Stromal cell of bone marrow (primary cell): ENCODE measurements around the gene RBPJ.
A peak's percentile ranks its signal among the peaks of the same experiment; 100 is the strongest.

Experiments used
- DNase-seq: peaks from one replicate; pipeline ENCODE4 v3.0.0-alpha.2; 2012; ENCODE audit warnings: low read depth

The RBPJ gene

DNA sequence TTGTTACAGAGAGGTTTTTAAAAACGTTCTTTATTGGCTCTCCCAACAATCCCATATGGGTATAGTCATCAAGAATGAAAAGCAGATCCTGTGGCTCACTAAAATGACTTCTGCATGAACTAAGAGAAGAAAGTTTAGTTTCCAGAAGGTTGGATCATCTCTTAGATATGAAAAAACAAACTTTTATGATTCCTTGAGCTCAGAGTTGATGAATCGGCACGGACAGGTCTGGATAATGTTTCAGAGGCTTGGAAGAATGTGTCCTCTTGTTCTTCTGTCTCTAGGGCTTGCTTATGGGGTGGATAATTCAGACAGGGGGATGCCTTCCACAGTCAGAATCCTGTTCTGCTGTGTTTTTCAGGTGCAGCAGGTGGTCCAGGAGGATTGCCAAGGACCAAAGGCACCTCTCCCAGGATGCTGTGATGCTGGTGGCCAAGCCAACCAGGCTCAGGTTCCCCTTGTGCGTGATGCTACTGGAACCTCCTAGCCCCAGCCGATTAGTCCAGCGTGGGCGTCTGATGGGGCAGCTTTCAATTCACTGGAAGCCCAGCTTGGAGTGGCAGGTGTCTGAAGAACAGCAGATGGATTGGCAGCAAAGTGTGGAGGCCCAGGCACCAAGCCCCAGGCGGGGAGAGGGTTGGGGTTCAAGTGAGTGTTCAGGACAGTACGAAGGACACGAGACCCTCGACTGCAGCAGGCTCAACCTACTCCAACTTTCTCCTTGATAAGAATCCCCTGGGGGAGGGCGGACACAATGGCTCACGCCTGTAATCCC, 139.1 kb downstream of the RBPJ start:
- peak; percentile 69 for DNase-seq

DNA sequence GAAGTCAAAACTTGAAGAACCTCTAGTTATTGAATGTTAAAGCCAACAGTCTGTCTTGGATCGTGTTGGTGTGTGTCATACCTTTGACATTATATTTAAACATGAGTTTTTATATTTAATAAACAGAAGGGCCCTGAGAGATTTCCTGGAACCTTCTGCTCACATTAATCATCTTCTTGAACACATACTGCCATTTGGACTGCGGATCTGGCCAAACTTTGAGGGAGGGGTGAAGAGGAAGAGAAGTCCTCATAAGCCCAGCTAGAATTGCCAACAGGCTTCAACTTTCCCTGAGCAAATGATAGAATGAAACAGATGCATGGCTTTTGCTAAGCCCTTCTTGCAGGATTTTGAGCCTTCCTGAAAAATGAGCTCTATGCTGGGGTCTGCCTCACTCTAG, 142.1 kb downstream of the RBPJ start:
- DNase-seq, result peak; percentile 48

GRCh38 chr4:26463386-26463785, 142.6 kb downstream of the RBPJ start:
- no peak for DNase-seq

GRCh38 chr4:26464420-26465095, 143.7 kb downstream of the RBPJ start:
- DNase-seq, result no peak

DNA sequence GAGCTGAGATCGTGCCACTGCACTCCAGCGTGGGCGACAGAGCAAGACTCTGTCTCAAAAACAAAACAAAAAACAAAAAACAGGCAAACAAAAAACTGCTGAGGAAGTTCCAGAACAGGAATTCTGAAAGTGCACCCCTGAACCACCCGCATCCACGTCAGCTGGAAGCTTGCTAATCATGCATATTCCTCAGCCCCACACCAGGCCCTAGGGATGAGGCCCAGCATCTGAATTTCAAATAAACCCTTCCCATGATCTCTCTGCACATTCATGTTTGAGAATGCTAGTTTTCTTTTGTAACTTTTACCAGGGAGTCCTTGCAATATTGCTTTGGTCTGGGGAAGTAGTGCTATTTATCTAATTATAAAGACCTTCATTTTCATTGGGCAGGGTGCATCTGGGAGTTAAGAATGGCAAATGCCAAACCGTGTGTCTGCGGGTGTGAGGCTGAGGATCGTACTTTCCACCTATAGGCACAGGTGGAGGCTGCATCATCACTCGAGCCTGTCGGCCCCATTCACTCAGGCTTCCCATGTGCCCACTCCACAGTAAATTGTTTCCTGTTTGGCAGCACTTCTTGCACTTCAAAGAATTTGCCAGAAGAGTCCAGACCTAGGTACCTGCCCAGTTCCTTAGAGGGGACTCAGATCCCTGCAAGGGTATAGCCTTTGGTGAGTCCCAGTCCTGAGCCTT, 145.9 kb downstream of the RBPJ start:
- no peak for DNase-seq

GRCh38 chr4:26467724-26468123, 146.9 kb downstream of the RBPJ start:
- DNase-seq, result no peak

GRCh38 chr4:26468283-26468949, 147.6 kb downstream of the RBPJ start:
- DNase-seq, result no peak

GRCh38 chr4:26468977-26469376, 148.2 kb downstream of the RBPJ start:
- no peak for DNase-seq

- no peak for DNase-seq
Measured at GRCh38 chr4:26471890-26472289, 151.1 kb downstream of the RBPJ start.

DNA sequence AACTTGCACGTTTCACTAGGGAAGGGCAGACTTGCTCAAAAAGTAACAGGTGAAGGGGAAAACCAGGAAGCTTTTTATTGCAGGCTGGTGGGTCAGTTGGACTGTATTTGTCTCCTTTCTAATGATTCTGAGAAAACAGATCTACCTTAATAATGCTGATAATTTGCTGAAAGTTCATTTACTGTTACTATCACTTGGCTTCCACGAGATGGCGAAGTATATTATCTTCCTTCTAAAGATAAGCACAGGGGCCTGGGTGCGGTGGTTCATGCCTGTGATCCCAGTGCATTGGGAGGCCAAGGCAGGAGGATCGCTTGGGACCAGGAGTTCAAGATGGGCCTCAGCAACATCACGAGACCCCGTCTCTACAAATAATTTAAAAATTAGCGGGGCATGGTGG, 153.1 kb downstream of the RBPJ start:
- no peak for DNase-seq

DNA sequence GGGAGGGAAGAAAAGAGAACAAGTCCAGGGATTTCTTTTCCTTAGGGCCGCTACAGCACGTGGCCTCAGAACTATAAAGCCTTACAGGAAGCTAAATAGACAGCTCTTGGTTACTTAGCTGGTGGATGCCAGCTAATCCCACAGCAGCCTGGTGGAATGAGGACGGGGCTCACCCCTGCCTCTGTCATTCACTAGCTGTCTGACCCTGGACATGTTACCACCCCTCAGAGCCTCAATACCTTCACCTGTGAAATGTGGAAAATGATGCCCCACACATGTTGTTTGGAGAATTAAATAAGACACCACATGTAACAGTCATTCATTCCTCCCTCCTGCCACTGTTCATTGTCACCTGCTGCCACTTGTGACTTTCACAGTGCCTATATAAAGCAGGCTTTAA, 153.7 kb downstream of the RBPJ start:
- DNase-seq, result no peak

DNA sequence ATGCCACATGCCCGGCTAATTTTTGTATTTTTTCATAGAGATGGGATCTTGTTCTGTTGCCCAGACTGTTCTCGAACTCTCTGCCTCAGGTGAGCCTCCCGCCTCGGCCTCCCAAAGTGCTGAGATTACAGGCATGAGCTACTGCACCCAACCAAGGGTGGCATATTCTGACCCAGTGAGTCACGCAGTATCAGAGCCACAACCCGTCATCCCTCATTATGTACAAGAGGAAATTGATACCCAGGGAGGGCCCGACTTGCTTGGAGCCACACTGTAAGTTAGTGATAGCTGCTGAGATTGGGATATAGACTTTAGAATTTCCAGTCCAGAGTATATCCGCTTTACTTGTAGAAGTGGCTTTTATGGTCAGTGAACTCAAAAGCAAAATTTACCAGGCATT, 154.9 kb downstream of the RBPJ start:
- DNase-seq, result no peak

- no peak for DNase-seq
Measured at GRCh38 chr4:26476545-26476944, 155.7 kb downstream of the RBPJ start.

- no peak for DNase-seq
Measured at GRCh38 chr4:26478330-26478729, 157.5 kb downstream of the RBPJ start.

- DNase-seq, result no peak
Measured at GRCh38 chr4:26482508-26483462, 162.0 kb downstream of the RBPJ start.

- peak; percentile 51 for DNase-seq
Measured at GRCh38 chr4:26484032-26484515, 163.3 kb downstream of the RBPJ start.

GRCh38 chr4:26484516-26484915, 163.7 kb downstream of the RBPJ start:
- no peak for DNase-seq
